ENCODE results near the gene STUM. TPM values are rescaled to one million over a fixed set of nuclear protein-coding genes. Genes with fewer than 3 reads are reported as not detected.

Gene STUM
- total RNA-seq, 1 donor from 2014 or later: 3.0 TPM

DNA sequence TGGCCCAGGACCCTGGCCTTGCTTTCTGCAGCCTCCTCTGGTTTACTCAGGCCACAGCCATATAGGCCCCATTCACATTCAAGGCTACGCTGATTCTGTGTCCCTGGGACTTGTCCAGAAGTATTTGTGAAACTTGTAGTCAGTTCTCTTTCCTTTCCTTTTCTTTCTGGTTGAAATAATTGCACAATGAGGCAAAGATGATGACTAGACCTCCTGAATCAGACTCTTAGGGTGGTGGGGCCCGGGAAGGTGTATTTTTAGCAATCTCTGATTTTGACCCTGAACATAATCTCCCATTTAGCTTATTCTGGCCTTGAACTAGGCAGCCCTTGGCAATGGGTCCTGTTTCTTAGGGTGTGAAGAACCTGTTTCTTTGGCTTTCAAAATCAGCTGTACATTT lies 39.9 kb downstream of the STUM start:
- Histone ChIP-seq H3K27ac (peak overlapping the region in 1 of 2 donors; percentile 2), H3K4me1 (no peaks in the 10 kb centered on the region), H3K36me3 (no peaks in the 10 kb centered on the region), H3K9me3 (no peaks in the 10 kb centered on the region), H3K27me3 (no peaks in the 10 kb centered on the region), H3K4me3 (no peak overlapping the region)
- TF ChIP-seq, protein P1, sequence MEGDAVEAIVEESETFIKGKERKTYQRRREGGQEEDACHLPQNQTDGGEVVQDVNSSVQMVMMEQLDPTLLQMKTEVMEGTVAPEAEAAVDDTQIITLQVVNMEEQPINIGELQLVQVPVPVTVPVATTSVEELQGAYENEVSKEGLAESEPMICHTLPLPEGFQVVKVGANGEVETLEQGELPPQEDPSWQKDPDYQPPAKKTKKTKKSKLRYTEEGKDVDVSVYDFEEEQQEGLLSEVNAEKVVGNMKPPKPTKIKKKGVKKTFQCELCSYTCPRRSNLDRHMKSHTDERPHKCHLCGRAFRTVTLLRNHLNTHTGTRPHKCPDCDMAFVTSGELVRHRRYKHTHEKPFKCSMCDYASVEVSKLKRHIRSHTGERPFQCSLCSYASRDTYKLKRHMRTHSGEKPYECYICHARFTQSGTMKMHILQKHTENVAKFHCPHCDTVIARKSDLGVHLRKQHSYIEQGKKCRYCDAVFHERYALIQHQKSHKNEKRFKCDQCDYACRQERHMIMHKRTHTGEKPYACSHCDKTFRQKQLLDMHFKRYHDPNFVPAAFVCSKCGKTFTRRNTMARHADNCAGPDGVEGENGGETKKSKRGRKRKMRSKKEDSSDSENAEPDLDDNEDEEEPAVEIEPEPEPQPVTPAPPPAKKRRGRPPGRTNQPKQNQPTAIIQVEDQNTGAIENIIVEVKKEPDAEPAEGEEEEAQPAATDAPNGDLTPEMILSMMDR (IDR thresholded peaks at IDR 0.05): no peak
- intact Hi-C loops (cut with DNase I): no loop called here
- DNase-seq (ENCODE audit: low spot score in 2 of 2): no peak

DNA sequence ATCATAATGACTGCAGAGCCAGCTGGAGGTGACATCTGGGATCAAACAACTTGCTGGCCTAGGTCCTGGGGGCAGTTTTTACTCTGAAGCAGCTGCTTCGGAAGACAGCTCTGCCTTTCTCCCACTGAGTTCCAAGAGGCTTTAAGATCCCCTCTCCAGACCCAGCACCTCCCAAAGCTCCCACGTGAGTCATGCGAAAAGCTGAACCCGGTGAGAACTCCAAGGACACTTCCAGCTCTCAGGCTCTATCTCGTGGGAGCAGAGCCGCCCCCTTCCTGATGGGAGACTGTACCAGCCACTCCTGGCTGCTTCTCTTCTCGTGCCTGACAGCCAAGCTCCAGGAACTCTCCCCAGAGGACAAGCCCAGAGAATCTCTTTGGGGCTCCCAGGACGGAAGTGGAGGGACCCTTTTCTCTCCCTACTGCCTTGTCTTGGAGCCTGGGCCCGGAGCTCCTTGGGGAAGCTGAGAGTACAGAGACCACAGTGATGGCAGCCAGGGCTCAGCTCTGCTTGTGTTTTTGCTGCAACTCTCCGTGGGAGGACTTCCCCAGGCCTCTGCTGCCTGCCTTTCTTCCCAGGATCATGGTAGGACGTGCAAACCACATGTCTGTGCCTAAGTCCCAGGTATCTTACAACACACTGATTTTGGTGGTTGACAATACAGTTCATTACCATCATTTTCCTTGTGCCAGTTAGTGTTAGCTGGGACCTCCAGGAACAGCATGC lies 40.6 kb downstream of the STUM start:
- intact Hi-C loops (cut with DNase I): no loop called here
- TF ChIP-seq, protein P1 (IDR thresholded peaks at IDR 0.05): no peak
- Histone ChIP-seq H3K4me1 (no peaks in the 10 kb centered on the region), H3K27me3 (no peaks in the 10 kb centered on the region), H3K9me3 (no peaks in the 10 kb centered on the region), H3K36me3 (no peaks in the 10 kb centered on the region), H3K27ac (peak overlapping the region in 1 of 2 donors; percentile 2), H3K4me3 (no peak overlapping the region)
- no peak for DNase-seq (ENCODE audit: low spot score in 2 of 2)

DNA sequence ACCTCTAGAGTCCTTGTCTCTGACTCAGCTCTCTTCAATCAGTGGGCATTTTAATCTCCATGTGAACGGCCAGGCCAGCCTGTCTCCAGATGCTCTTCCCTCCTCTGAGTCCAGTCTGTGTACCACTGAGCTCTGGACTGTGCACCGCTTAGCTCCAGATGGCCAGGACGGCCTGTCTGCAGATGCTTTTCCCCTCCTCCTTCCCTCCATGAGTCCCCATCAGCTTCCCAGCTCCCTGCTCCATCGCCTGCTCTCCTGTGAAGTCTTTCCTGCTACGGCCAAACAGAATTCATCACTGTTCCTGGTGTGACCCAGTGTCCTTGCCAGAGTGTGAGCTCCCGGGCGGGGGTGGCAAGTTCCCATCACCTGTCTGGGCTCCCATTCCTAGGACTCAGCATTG lies 42.0 kb downstream of the STUM start:
- H3K27ac ChIP-seq: no peak overlapping the region
- intact Hi-C loops (cut with DNase I): no loop called here

DNA sequence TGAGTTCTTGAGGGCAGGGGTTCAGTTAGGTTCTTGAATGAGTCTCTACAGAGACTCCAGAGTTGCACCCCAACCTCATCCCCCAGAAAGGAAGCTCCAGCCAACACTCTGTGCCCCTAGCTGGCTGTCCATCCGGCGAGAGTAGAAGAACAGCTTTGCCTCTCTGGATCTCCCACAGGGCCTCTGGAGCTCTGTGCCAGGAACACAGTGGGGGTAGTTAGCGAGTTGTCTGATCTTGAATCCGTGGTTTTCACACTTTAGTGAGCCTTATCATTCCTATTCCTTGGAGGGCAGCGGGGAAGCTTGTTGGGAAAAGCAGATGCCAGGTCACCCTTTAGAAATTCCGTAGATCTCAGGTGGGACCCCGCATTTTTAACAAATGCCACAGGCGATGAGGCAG lies 45.0 kb downstream of the STUM start:
- no peak overlapping the region for H3K27ac ChIP-seq
- TF ChIP-seq, protein P1 (IDR thresholded peaks at IDR 0.05): no peak
- no peak overlapping the region for H3K4me3 ChIP-seq
- H3K27me3 ChIP-seq: no peaks in the 10 kb centered on the region
- intact Hi-C loops (cut with DNase I): no loop called here
- no peak for DNase-seq (ENCODE audit: low spot score in 2 of 2)
- H3K4me1 ChIP-seq: no peaks in the 10 kb centered on the region
- no peaks in the 10 kb centered on the region for H3K9me3 ChIP-seq
- H3K36me3 ChIP-seq: no peaks in the 10 kb centered on the region

More for the DNA sequence above, 42.0 kb downstream of the STUM start:
- Histone ChIP-seq H3K4me1 (no peaks in the 10 kb centered on the region), H3K27me3 (no peaks in the 10 kb centered on the region), H3K36me3 (no peaks in the 10 kb centered on the region), H3K9me3 (no peaks in the 10 kb centered on the region), H3K4me3 (no peak overlapping the region)
- TF ChIP-seq, protein P1 (IDR thresholded peaks at IDR 0.05): no peak
- no peak for DNase-seq (ENCODE audit: low spot score in 2 of 2)

DNA sequence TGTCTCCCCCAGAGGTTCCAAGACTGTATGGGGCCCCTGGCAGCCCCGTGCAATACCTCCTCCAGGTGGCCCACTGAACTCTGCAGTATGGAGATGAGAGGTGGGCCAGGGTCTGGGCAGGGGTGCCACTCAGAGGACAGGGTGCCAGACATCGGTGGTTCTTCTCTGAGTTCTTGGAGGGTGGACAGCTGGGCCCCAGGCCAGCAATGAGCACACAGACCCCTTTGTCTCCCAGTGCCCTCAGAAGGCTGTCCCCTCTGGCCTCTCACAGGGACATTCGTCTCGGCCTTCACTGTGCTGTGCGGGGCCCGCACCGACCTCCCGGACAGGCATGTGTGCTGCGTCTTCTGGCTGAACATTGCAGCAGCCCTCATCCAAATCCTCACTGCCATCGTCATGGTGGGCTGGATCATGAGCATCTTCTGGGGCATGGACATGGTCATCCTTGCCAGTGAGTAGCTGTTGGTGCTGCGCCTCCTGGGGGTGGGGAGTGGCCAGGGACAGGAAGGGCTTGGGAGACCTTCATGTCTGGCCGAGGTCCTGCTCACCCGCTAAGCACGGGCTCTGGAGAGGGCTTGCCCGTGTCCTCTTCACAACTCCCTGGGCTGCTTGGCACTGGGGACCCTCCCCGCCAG lies 48.1 kb downstream of the STUM start:
- intact Hi-C loops (cut with DNase I): no loop called here
- Histone ChIP-seq H3K4me3 (no peak overlapping the region), H3K9me3 (no peaks in the 10 kb centered on the region), H3K36me3 (no peaks in the 10 kb centered on the region), H3K27ac (no peak overlapping the region), H3K4me1 (no peaks in the 10 kb centered on the region), H3K27me3 (no peaks in the 10 kb centered on the region)
- DNase-seq (ENCODE audit: low spot score in 2 of 2): no peak
- TF ChIP-seq, protein P1 (IDR thresholded peaks at IDR 0.05): no peak
